HK-2 (cell line): ENCODE results near the gene SLC38A6.

Experiments
- DNase-seq: peaks from one replicate; pipeline ENCODE4 v3.0.0-alpha.2; 2018; ENCODE audit not compliant: unreplicated experiment

Gene SLC38A6

DNA sequence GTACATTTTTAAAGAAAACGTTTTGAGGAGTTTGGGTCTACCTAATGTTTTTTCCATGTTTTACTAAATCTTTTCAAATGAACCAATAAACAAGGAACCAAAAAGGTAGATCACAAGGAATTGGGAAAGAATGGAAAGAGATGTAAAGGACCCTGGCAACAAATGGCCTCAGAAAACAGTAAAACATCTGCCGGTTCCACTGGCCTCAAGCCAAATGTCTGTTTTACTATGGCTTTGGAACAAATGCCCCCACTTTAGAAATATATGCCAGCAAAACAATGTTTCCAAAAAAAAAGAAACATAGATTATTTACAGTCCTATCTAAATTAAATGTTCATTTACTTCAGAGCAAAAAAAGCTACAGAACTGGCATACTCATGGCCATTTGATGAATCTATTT is 3.2 kb upstream of the SLC38A6 start:
- no peak for DNase-seq

DNA sequence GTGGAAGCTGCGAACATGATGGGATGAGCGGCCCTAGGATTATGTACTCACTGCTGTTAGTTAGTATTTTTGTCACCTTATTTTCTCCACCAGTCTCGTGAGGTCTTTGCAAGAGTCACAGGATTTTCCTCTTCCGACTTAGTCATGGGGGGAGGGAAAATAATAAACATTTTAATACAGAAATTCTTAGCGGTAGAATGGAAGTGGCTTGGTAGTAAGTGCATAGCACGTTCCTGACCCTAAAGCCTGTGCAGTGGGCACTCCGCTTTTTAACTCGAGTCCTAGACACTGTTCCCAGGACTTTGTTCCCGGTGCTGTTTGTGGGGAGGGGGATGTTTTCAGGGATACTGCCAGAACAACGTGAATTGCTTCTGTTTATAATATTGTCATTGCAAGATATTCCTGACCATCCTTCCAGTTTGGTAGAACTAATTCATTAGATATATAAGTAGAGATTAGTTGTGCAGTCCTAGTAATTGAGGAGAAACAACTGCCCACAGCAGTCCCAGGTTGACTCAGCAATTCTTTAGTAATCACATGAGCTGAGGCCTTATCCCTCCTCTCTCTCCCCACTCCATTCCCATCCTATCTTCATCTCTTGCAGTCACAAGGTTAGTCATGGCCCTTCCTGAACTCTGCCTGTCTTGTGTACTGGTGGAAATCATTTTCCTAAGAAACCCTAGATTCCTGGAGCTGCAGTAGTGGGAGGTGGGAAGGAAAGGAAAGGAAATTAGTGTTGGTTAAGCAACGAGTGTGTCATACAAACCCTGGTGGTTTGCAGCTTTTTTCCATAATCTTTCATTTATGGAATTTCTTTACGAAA is 799 bp downstream of the SLC38A6 start:
- peak; percentile 27 for DNase-seq

DNA sequence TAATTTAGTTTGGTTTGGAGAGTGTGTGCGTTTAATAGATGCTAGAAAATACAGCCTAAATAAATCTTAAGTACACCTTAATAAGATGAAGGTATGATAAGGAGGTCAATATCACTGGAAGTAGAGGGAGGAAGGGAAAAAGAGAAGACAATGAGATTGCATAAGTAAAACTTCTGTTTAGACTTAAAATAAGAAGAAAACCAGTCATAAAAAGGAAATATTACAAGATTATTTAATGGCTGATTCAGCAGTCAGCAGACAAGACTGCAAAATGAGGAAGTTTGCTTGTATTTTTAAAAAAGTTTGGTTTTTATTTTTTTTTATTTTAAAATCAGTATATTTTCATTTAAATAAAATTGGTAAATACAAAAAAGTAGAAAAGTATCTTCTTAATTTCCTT is 3.2 kb downstream of the SLC38A6 start:
- DNase-seq: no peak

DNA sequence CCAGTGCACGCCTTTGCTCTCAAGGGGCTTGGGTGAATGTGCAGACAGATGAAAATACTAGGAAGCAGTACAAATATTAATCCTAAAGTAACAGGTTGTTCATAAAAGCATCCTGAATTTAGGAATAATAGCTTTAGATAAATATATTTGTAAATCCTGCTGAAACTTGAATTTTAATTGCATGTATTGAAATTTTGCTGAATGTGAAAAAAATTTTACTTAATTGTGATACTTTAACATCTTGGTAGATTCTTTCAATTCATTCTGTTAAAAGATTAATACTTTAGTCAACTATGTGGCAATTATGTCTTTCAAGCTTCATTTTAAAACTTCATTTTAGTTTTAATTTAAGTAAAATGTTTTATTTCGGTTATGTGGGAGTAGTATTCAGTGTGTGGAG is 5.5 kb downstream of the SLC38A6 start:
- no peak for DNase-seq

DNA sequence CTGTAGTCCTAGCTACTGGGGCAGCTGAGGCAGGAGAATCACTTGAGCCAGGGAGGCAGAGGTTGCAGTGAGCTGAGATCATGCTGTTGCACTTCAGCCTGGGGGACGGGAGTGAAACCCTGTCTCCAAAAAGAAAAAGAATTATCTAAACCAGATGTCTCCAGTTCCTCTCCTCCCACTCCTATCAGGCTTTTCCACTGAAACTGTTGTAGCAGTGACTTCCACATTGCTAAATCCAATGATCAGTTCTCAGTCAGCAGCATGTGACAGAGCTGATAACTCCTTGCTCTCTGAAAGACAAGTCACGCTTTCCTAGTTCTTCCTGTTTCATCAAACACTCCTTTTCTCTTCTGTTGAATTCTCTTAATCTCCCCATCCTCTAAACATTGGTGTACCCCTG is 8.6 kb downstream of the SLC38A6 start:
- DNase-seq: no peak

DNA sequence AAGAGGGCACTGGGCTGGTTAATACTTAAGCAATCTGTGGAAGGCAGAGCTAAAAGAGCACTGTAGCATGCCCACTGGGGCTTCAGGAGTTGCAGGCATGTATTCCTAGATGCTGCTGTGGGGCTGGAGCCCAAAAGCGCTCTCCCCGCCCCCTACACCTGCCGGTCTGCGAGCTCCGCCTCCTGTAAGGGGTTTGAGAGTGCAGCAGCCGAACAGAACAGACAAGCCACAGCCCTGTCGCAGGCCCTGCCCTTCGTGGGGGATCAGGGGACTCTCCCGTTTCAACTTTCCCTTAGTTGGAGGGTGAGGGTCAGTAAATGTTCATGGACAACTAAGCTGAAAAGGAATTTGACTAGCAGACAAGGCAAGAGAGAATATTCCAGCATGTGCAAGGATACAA is 17.6 kb downstream of the SLC38A6 start:
- no peak for DNase-seq

DNA sequence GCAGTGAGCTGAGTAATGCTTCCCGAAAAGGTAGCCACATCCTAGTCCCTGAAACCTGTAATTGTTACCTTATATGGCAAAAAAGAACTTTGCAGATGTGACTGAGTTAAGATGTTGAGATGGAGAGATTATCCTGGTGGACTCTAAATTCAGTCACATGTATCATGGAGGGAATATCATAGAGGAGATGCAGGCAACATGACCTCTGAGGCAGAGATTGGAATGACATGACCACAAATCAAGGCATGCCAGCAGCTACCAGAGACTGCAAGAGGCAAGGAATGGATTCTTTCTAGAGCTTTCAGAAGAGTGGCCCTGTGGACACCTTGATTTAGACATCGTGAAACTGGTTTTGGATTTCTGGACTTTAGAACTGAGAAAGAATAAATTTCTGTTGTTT is 18.5 kb downstream of the SLC38A6 start:
- no peak for DNase-seq

DNA sequence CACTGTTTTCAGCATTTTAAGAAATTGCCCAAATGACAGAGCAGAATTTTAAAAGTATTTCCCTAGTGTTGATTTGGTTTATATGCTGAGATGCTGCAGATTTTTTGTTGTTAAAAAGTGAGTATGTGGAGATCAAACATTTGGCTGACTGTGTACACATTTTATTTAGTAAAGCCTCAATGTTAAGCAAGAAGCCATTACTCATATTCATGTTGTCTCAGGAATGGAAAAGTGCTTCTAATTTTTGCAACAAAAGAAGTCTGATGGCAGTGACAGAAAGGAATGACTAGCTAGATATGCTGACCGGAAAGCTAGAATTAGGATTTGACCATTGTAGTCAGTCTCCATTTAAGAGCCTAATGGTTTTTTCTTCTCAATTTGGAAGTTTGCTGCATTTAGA is 22.5 kb downstream of the SLC38A6 start:
- DNase-seq: no peak

DNA sequence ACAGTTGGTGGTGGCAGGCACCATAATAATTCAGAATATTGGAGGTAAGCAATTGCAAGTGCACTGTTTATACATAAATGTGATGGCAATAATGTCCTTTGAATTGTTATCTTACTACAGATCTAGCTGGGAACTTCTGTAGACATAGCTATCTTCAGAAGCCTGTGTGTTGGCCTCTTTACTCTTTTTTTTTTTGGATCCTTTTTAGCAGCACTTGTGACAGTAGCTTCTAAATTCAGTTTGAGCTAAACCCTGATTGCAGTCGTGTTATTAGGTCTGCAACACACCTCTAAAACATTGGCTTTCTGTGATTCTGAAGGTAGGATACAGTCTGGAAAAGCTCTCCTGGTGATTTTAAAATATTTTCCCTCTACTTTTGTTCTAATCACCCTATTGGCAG is 38.5 kb downstream of the SLC38A6 start:
- no peak for DNase-seq

DNA sequence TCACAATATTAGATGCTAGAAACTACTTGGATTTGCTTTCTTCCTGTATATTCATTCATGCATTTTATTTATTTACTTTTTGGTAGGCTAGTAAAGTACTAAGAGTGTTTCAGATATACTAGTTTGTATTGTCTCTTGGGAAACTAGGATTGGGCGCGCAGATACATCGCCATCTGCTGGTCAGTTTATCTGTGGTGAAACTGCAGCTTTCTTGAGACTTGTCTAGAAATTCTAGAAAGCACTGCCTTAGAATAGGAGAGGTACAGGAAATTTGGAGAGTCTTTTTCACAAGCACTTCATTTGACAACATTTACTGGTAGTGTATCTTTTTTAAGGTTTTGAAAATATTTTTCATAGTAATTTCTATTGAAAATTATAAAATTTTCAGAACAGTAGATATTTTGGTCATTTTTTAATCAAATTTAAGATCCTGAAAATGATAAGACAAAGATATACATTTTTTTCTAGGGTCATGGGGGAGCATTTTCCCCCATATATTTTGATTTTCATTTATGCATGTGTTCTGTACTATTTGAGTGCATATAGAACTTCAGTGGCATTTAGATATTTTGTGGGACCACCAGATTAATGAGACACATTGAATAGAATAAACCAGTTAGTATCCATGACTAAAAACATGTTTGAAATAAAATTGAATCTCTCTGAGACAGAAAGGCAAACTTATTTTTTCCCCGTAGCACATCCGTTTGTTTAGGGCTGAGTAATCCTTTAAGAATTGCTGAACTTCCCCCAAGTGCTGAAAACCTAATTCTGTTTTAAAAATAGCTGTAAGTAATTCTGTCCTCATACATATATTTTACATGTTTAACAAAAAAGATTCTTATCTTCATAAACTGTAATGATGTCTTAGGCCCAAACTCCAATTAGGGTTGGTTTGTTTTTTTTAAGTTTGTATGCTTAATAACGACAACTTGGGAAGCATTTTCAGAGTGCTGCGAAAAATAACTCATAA is 44.5 kb downstream of the SLC38A6 start:
- DNase-seq: peak; percentile 31

DNA sequence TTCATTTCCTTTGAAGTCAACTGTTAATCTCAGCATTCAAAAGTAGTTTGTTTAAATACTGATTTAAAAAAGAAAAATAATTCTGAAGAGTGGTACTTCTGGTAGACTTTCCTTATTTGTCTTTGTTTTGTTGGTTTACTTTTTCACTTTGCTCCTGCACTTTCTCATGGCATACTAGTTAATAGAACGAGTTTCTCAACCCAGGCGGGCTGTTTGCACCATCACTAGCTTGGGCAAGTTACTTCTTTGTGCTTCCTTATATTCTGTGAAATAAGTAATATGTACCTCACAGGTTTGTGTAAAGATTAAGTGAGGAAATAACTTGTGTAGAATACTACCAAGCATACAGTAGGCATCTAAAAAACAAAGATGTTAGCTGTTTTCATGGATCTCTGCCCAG is 45.5 kb downstream of the SLC38A6 start:
- DNase-seq: no peak

DNA sequence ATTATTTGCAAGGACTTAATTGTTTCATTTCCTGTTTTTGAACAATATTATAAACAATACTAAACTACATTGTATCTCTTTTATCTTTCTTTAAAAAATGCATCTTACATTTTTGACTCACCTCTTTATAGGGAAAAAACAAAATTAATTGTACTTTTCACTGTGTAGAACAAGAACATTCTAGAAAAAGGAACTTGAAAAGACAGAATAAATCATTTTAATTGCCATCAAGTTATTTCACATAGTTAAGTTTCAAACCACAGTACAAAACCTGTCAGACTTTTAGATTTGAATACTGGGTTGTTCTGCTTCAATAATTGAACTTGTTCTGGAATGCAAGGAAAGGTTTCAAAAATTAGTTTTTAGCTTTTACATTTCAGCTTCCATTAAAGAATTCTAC is 50.0 kb downstream of the SLC38A6 start:
- DNase-seq: no peak

DNA sequence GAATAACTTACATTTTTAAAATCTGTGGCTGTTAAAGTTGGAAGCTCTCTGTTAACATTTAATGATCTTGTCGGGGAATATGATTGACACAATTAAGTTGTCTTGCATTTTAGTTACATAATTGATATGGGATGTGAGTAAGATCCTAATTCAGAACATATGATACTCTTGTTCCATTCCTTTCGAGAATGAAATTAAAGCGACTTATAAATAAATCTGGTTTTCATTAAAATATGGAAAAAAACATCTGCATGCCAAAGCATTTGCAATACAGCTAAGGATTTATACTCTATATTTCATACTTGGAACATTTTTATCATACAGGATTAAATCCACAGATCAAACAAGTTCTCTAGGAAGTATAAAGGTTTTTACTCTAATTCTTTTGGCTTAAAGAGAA is 52.0 kb downstream of the SLC38A6 start:
- DNase-seq: no peak

DNA sequence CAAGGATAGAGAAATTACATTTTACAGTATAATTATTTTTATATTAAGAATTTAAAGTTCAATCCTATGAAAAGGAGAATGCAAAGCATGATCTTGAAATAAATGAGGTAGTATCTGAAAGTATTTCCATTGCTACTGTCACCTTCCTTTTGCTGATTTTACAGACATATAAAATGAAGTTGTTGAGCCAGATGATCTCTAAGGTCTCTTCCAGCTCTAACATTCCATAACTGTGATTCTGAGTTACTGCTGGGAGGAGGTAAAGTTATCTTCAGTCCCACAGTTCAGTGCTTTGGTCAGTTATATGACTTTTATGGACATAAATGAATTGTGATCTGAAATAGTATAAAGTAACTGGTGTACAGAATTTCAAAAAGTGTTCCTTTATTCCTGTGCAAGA is 52.8 kb downstream of the SLC38A6 start:
- DNase-seq: no peak

DNA sequence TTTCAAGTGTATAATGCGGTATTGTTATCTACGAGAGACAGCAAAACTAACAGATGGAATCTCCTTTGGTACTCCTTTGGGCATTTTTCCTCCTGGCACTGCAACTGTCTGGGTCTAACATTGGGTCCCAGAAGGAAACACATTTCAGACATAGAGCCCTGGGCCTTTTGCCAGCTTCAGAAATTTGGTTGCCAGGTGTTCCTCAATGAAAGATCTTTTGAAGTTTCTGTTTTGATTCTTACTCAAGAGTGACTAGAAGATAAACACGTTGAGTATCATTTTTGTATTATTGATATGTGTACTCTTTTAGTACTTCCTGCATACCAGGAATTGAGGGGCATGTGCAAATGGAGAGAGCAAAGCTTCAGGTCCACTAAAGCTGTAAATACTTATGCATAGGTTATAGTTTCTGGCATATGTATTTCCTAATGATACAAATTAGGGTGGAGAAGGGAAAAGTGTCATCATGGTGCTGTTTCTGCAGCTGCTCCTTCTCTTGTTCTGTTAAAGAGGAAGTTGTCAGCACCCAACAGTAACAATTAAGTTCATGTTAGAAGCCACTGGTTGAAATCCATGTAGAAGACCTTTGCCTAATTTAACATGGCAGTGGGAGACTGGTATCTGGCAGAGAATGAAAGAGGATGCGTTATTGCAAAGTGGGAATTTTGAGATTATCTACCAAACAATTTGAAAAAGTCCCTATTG is 53.5 kb downstream of the SLC38A6 start:
- DNase-seq: no peak

DNA sequence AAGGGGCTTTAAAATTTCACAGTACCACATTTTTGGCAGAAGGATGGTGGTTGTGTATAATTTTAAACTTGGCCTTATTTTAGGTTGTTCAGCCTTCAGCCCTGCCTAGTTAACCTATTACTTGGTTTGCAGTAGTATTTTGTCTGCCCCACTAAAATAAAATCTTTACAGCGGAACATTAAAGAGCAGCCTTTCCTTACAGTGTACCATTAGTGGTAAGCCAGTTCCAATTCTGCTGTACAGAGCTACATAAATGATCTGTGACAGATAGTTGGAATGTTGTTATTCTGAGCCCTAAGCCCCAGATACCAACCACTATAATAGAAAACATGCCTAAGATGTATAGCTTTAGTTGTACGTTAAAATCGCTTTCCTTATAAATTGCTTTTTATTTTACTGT is 56.2 kb downstream of the SLC38A6 start:
- no peak for DNase-seq

DNA sequence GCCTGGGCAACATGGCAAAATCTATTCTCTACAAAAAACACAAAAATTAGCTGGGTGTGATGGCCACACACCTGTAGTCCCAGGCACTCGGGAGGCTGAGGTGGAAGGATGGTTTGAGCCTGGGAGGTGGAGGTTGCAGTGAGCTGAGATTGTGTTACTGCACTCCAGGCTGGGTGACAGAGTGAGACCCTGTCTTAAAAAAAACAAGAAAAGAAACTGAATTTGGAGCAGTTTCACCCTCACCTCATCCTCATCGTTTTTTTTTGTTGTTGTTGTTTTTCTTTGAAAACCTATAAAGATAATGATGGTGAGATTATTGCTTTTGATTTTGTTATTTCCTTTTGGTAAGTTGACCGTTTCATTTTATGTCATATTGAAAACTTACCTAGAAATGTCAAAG is 60.7 kb downstream of the SLC38A6 start:
- no peak for DNase-seq

DNA sequence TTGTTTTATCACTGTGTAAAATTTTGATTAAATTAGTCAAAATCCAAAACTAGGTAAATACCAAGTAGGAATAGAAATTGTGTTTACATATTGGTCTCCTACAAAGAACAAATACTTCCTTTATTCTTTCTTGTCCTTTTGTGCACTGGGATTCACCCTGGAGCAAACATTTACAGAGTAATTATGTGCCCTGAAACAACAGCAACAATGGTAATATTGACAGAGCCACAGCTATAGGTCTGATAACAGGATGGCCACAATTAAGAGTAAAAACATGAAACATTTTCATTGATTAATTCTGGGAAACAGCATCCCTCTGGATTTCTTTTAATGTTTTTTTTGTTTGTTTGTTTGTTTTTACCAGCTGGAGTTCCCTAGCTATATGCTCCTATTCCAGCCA is 61.2 kb downstream of the SLC38A6 start:
- no peak for DNase-seq

DNA sequence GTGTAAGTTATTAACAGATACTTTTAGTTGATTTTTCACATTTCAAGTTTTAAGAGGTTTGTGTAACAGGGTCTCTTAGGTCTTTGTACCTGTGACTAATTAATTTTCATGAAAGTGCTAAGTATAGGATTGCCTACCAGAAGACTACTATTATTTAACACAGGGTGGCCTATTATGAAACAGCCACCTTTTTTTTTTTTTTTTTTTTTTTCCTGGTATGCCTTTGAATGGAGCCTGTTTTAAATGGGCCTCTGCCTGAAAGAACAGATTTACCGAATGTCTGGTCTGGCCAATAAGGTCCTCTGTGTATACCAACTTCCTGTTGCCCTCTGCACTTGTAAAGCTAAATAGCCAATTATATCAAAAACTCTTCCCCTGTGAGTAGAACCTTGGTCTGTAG is 62.5 kb downstream of the SLC38A6 start:
- DNase-seq: no peak

DNA sequence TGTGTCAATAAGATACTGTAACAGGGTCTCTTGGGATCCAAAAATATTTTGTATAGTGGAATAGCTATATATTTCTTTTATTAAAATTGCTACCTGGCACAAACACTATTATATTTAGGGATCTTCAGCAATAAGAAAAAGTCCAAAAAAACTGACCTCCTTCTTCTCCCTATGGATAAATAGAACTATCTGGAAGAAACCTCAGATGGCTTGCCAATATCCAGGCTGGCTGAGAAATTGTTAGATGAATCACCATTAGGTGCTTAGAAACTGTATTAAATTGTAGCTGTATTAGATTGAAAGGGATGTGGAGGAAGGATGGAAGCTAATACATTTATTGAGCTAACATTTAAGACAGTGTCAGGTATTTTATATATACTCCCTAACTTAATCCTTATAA is 66.0 kb downstream of the SLC38A6 start:
- no peak for DNase-seq

DNA sequence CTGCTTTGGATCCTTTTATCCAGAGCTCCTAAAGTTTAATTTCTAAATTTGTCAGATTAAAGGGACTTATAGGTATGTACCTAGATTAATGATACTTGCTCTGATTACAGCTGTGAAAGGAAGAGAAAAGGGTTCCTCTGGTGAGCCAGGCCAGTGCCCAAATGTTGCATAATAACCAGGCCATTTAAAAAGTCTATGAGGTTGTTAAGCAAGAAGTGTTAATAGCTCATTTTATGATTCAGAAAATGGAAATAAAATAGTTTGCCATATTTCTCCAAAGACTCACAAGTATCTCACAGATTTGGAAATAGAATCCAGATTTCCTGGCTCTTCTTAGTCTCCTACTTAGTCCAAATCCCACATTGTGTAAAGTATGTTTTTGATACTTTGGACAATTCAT is 67.6 kb downstream of the SLC38A6 start:
- DNase-seq: no peak

DNA sequence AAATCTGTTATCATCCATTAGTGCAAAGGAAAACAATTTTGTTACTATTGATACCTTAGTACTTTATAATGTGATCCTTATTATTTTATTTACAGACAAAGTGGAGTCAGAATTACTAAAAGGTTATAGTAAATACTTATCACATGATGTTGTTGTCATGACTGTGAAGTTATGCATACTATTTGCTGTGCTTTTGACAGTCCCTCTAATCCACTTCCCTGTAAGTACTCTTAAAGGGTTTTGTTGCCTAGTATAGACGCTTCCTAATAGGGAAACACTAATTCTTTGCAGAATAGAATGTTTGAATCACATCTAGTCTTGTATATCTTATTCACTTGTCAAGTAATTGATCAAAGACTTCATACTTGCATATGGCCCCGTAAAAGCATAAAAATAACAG is 69.4 kb downstream of the SLC38A6 start:
- no peak for DNase-seq
